ENCODE results near the gene TRPV6. TPM values are rescaled to one million over a fixed set of nuclear protein-coding genes. Genes with fewer than 3 reads are reported as not detected.

The TRPV6 gene
- total and polyA plus RNA-seq, 2 of the 4 experiments (the other 2 are of a cell fraction) = 0.03 TPM; not detected in 1

DNA sequence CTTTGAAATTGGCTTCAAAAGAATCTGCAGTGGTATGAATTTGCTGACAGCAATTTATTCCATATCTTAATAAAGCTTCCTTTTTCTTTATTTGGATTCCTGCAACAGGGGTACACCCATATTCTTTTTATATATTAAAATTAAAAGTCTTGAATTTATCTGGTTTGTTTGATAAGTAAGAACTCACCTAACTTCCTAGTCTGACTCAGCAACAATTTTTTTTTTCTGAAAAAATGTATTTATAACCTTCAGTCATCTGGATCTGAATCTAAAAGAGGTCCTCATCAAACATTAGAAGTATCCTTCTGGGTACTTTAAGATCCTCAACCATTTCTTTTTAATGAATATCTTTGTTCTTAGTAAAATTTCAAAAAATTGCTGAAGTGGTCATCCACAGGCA lies 26.1 kb downstream of the TRPV6 start:
- CTCF ChIA-PET = no interaction called here
- no peak overlapping the region for H3K56ac ChIP-seq (ENCODE audit: extremely low read depth, insufficient read depth, low read length)
- H2AK9ac ChIP-seq (replicated peaks; ENCODE audit: low read depth, low read length, poor library complexity) = no peak overlapping the region
- in situ Hi-C loops (cut with MboI; ENCODE audit: low sequenced_read_pairs) = loop anchor here (10.0 kb wide), 1 partner anchor 355 kb away; no protein-coding TSS in a partner anchor
- no peak overlapping the region for H3K14ac ChIP-seq (replicated peaks; ENCODE audit: low read depth, low read length)
- no peak overlapping the region for H4K91ac ChIP-seq (ENCODE audit: insufficient read depth, low read depth, low read length)
- H4K5ac ChIP-seq (ENCODE audit: low read depth, low read length) = no peak overlapping the region
- no peak overlapping the region for H3K4me2 ChIP-seq (ENCODE audit: low read depth, low read length)
- no peak for DNase-seq
- H3K27me3 ChIP-seq (ENCODE audit: control insufficient read depth, insufficient read depth, low read length) = peaks cover 11% of the 10 kb centered on the region
- no peak overlapping the region for H2BK15ac ChIP-seq (ENCODE audit: low read depth, low read length)
- no peak overlapping the region for H2BK5ac ChIP-seq (ENCODE audit: low read depth, low read length, poor library complexity, severe bottlenecking)
- no peak overlapping the region for H2AFZ ChIP-seq (replicated peaks; ENCODE audit: low read length, poor library complexity)
- POLR2A ChIA-PET (ENCODE audit: unreplicated experiment) = no interaction called here
- H3K4me1 ChIP-seq (ENCODE audit: control insufficient read depth, insufficient read depth, low read length) = no peaks in the 10 kb centered on the region
- no peaks in the 10 kb centered on the region for H3K36me3 ChIP-seq (ENCODE audit: control insufficient read depth, insufficient read depth, low read length)
- TF ChIP-seq BHLHE40 (IDR thresholded peaks at IDR 0.05; ENCODE audit: low read depth, low read length) (no peak), MAZ (IDR thresholded peaks at IDR 0.05; ENCODE audit: borderline replicate concordance, low read depth, low read length) (no peak), POLR2A (IDR thresholded peaks at IDR 0.05; ENCODE audit: low read depth, low read length) (no peak), FOS (IDR thresholded peaks at IDR 0.05; ENCODE audit: low read depth, low read length) (no peak), MAFK (IDR thresholded peaks at IDR 0.05; ENCODE audit: low read depth, low read length) (no peak)
- H3K9me1 ChIP-seq (ENCODE audit: insufficient read depth, low read length) = no peaks in the 10 kb centered on the region
- no peak overlapping the region for H2BK20ac ChIP-seq (ENCODE audit: low read depth, low read length)
- H3K79me1 ChIP-seq (ENCODE audit: low read depth in 1 of 2, low read length in 2 of 2) = no peaks in the 10 kb centered on the region
- ATAC-seq (ENCODE audit: low read depth) = no peak
- dilution Hi-C loops (cut with HindIII; ENCODE audit: low sequenced_read_pairs, unreplicated experiment) = no loop called here
- no peak overlapping the region for H2BK120ac ChIP-seq (ENCODE audit: low read depth, low read length)
- no peaks in the 10 kb centered on the region for H4K20me1 ChIP-seq (ENCODE audit: insufficient read depth, low read length)
- H3K4me3 ChIP-seq (ENCODE audit: insufficient read depth, low read depth, low read length) = no peak overlapping the region
- H3K9ac ChIP-seq (ENCODE audit: low read depth, low read length) = no peak overlapping the region
- H4K8ac ChIP-seq (ENCODE audit: low read depth in 2 of 2, low read length in 2 of 2) = no peak overlapping the region
- H2AK5ac ChIP-seq (ENCODE audit: low read depth, low read length) = no peak overlapping the region
- H3K9me3 ChIP-seq (ENCODE audit: control insufficient read depth, insufficient read depth, low read length) = no peaks in the 10 kb centered on the region
- intact Hi-C loops (cut with micrococcal nuclease) = no loop called here
- no peak overlapping the region for H3K23ac ChIP-seq (ENCODE audit: low read depth, low read length)
- no peak overlapping the region for H3K4ac ChIP-seq (ENCODE audit: low read depth, low read length)
- no peak overlapping the region for H3K27ac ChIP-seq (ENCODE audit: insufficient read depth, low read length)
- no TSS peak for BruUV-seq (replicated peaks)
- no peak overlapping the region for H3K18ac ChIP-seq (ENCODE audit: low read depth, low read length)
